ENCODE results near the gene EMILIN3.

EMILIN3 gene

DNA sequence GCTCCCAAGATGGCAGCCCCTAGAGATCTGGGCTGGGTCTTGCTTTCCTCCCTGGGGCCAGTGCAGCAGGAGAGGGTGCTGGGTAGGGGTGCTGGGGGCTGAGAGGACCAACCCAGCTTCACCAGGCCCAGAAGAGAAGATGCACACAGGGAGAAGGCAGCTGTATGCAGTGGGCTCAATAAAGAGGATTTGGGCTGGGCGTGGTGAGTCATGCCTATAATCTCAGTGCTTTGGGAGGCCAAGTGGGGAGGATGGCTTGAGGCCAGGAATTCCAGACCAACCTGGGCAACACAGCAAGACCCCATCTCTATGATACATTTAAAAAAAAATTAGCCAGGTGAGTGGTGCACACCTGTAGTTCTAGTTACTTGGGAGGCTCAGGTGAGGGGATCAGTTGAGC lies 25.7 kb upstream of the EMILIN3 start:
- H3K4me3 ChIP-seq (ENCODE audit: low read depth, low read length): no peak overlapping the region

DNA sequence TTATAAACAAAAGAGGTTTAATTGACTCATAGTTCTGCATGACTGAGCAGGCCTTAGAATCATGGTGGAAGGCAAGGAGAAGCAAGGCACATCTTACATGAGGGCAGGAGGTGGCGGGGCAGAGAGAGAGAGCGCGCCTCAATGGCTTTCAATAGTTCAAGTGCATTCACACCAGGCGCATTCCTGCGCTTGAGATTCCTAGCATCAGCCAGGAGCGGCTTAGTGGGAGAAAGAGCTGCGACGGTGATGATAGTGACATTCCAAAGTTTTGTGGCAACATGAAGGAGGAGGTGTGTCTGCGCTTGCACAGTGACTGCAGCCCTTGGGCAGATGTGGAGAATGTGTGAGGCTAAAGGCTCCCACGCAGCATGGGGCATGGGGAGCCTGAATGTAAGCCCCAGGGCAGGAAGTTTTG lies 25.0 kb upstream of the EMILIN3 start:
- H3K4me3 ChIP-seq (ENCODE audit: low read depth, low read length): no peak overlapping the region

GRCh38 chr20:41390889-41391288 lies 24.3 kb upstream of the EMILIN3 start:
- H3K4me3 ChIP-seq (ENCODE audit: low read depth, low read length): no peak overlapping the region

DNA sequence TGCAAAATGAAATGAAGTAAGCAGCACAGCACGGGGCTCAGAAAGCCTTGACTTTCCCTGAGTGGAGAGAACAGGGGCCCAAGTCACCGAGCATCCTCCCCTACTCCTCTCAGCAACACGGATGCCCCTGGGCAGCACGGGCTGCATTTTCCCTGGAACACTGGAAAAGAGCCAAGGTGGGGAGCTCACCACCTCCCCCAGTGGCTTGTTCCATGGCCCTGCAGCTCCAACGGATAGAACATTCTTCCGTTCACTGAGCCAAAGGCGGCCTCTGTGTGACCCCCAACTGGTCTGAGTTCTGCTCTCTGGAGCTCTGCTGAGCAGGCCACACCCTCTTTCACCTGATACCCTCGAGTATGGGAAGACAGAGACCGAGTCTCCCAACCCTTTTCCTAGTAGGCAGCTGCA lies 20.8 kb upstream of the EMILIN3 start:
- no peak overlapping the region for H3K4me3 ChIP-seq (ENCODE audit: low read depth, low read length)

GRCh38 chr20:41386502-41387427 lies 20.1 kb upstream of the EMILIN3 start:
- no peak overlapping the region for H3K4me3 ChIP-seq (ENCODE audit: low read depth, low read length)

DNA sequence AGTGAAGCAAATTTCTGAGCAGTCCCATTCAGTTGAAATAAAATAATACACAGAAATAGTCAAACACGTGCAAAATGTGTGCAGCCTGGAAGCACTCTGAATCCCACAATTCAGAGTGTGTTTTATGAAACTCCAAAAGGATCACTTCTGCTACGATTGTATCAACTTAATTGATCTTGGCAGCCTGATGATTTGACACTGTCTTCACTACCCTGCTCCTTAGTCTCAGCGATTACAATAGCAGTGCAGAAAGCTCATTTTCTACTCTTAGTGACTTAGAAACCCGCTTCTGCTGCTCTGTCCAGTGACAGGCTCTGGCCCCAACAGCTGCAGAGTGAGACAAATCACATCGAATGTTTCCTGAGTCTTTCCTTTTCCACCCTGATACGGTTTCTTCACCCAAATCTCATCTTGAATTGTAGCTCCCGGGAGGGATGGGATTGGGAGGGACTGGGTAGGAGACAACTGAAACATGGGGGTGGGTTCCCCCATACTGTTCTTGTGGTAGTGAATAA lies 16.2 kb upstream of the EMILIN3 start:
- H3K4me3 ChIP-seq (ENCODE audit: low read depth, low read length): no peak overlapping the region

DNA sequence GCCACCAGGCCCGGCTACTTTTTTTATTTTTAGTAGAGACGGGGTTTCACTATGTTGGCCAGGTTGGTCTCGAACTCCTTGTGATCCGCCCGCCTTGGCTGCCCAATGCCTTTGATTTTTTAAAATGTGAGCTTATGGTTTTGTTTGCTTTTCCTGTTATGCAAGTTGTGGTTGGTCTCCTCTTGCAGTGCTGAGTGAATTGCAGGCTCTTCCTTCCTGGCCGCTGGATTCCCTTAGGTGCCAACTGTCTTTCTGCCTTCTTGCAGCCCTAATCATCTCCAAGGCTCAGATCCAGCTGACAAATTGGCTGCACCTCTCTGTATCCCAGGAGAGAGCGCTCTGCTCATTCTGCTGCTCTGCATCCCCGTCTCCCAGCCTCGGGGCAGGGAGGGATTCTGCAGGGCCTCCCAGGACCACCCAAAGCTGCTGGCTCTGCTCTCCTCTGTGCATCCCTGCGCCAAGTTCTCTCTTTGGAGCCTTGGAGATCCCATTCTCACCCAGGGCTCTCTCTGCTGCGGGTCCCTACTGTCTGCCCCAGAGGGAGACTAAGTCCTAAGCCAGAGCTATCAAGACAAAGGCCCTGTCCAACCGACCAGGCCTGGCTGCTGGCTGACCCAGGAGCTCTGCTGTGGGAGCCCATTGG lies 14.1 kb upstream of the EMILIN3 start:
- H3K4me3 ChIP-seq (ENCODE audit: low read depth, low read length): no peak overlapping the region

- H3K4me3 ChIP-seq (ENCODE audit: low read depth, low read length): no peak overlapping the region
Observed at GRCh38 chr20:41379551-41379950, 12.9 kb upstream of the EMILIN3 start.

- H3K4me3 ChIP-seq (ENCODE audit: low read depth, low read length): no peak overlapping the region
Observed at GRCh38 chr20:41377275-41377674, 10.7 kb upstream of the EMILIN3 start.

- no peak overlapping the region for H3K4me3 ChIP-seq (ENCODE audit: low read depth, low read length)
Observed at GRCh38 chr20:41376349-41376748, 9.7 kb upstream of the EMILIN3 start.

GRCh38 chr20:41375846-41376245 lies 9.2 kb upstream of the EMILIN3 start:
- H3K4me3 ChIP-seq (ENCODE audit: low read depth, low read length): no peak overlapping the region

DNA sequence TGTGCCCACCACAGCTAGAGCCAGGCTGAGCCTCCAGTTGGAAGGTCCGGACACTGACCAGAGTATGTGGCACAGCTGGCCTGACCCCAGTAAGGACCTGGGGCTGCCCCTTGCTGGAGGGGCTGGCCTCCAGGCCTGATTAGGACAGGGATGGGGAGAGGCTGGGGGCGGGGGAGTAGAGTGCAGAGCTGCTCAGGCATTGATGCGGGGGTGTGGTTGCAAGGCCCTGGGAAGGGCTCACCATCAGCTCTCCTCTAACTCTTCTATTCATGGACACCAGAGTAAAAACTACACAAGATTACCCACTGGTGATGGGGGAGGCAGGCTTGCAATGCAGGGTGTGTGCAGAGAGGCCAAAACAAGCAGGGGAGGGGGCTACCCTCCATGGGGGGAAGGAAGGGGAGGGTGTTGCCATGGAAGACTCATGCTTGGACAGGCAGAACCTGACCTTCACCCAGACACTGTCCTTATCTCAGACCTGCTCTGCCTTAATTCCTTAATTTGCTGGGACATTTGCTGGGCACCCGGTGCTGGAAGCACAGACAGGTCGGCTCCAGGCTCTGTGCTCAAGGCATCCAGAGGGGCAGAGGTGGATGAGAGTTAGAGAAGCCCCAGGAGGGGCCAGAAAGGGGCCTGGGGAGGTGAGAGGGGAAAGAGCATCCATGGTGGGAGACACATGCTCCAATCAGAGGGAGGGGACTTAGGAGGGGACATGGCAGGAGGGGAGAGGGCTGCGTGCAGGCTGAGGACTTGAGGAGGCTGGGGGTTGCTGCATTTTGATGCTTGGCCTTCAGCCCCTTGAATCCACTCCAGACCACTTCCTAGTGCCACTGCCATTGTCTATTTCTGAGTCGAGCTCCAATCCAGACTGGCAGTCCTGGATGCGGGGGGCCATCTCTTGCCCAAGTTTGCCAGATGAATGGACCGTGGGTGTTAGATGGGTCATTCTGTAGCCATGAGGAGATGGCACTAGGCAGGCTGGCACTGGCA lies 7.6 kb upstream of the EMILIN3 start:
- H3K4me3 ChIP-seq (ENCODE audit: low read depth, low read length): no peak overlapping the region

DNA sequence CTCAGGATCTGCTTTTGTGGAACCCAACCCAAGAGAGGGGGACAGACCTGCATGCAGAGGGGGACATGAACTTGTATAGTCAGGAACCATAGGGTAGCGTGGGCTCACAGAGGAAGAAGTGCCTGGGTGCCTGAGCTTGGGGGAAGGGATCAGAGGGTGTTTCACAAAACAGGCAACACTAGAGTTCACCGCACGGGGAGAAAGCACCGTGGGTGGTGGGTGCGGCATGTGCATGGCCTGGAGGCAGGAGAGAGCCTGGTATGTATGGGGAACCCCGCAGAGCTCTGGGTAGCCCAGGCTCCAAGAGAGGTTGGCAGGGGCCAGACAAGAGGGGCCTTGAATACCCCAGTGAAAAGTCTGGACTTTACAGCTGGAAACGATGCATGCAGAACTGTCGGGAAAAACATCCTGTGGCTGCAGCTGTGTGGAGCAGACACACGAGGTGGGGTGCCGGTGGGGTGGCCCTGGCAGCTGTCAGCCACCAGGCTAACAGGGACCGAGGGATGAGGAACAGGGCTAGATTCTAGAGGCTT lies 6.7 kb upstream of the EMILIN3 start:
- no peak overlapping the region for H3K4me3 ChIP-seq (ENCODE audit: low read depth, low read length)

DNA sequence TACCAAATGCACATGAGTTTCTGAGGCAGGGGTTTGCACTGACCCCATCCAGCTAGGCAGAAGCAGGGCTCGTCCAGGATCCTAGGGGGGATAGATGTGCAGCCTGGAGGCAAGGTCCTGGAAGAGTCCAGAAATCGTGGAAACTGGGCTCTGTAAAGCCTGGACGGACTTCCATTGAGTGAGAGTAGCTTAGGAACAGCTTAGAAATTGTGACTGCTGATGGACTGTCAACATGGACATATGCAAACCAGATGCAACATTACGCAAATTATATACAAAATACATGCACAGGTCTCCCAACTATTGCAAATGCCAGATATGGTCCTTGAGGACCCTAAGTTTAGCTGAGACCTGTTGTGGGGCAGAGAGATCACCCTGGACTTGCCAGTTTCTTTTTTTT lies 4.8 kb upstream of the EMILIN3 start:
- H3K4me3 ChIP-seq (ENCODE audit: low read depth, low read length): no peak overlapping the region

GRCh38 chr20:41370176-41370575 lies 3.6 kb upstream of the EMILIN3 start:
- H3K4me3 ChIP-seq (ENCODE audit: low read depth, low read length): no peak overlapping the region

GRCh38 chr20:41369673-41370072 lies 3.1 kb upstream of the EMILIN3 start:
- no peak overlapping the region for H3K4me3 ChIP-seq (ENCODE audit: low read depth, low read length)

DNA sequence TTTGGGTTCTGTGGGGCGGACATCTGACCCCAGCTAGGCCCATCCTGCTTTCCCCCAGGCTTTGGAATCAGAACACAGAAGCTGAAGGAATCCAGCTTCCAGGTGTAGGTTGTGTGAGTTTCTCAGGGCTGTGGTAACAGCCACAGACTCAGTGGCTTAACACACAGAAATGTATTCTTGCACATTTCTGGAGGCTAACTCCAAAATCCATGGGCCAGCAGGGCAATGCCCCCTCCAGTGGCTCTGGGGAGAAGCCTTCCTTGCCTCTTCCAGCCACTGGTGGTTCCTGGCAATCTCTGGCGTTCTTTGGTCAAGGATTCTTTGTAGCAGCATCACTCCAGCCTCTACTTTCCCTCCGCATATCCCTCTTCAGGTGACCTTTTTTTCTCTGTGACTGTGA lies 1.3 kb upstream of the EMILIN3 start:
- no peak overlapping the region for H3K4me3 ChIP-seq (ENCODE audit: low read depth, low read length)

- peak overlapping the region; percentile 43 for H3K4me3 ChIP-seq (ENCODE audit: low read depth, low read length)
Observed at GRCh38 chr20:41367393-41367695, 726 bp upstream of the EMILIN3 start.

DNA sequence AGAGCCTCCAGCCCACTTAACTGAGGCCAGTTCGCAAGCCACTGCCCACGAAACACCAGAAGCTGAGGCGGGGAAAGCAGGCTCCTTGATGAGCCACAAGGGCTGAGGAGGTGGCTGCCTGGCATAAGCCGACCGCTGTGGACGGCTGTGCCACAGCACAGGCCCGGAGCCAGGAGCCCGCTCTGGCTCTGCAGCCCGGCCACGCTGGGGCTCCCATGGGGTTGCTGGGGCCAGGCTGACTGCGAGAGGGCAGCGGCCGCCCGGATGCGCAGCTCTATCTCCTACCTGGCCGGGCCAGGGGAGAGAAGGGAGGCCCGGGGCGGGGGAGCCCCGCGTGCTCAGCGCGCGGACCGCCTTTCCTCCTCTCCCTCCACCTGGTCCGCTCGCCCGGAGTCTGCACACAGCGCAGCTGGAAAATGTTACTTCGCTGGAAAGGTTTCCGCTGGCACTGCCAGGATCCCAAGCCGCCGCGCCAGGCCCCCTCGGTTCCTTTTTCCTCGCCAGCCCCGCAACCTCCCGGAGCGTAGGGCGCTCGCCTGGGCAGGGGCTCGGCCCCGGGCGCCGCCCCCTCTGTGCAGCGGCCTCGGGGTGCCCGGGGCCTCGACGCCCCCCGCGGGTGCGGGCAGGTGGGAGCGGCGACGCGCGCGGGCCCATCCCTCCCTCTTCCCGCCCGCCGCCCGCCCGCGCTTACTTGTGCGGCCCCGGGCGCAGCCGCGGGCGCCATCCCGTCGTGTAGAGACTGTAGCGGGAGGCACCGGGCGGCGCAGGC lies 657 bp downstream of the EMILIN3 start:
- peak overlapping the region; percentile 20 for H3K4me3 ChIP-seq (ENCODE audit: low read depth, low read length)
